GM10248 (cell line): ENCODE results near the gene AFAP1.

ENCODE experiments used
- CTCF ChIA-PET: fragments of 300-600 bp; sonication (Branson Sonifier 250); formaldehyde crosslinking; extraction: SDS; loops from one replicate; lab custom pipeline; 2021; ENCODE audit warnings: antibody characterized with exemption; lab: Yijun Ruan, JAX
- POLR2A ChIA-PET: fragments of 350-650 bp; sonication (Branson Sonifier 250); formaldehyde crosslinking; extraction: SDS; loops from one replicate; lab custom pipeline; 2020; ENCODE audit warnings: antibody characterized with exemption; lab: Yijun Ruan, JAX
- DNase-seq: peaks from one replicate; pipeline ENCODE4 v3.0.0; 2012; ENCODE audit errors: extremely low spot score
- TF ChIP-seq, protein P1 (sequence below): IDR thresholded peaks from 2 replicates; pipeline ENCODE4 v1.5.1; 2012; ENCODE audit warnings: mild to moderate bottlenecking, low read depth; ENCODE audit errors: extremely low read depth, missing control alignments, control extremely low read depth

AFAP1 gene

GRCh38 chr4:7900334-7900909 lies 39.2 kb downstream of the AFAP1 start:
- TF ChIP-seq, protein P1, sequence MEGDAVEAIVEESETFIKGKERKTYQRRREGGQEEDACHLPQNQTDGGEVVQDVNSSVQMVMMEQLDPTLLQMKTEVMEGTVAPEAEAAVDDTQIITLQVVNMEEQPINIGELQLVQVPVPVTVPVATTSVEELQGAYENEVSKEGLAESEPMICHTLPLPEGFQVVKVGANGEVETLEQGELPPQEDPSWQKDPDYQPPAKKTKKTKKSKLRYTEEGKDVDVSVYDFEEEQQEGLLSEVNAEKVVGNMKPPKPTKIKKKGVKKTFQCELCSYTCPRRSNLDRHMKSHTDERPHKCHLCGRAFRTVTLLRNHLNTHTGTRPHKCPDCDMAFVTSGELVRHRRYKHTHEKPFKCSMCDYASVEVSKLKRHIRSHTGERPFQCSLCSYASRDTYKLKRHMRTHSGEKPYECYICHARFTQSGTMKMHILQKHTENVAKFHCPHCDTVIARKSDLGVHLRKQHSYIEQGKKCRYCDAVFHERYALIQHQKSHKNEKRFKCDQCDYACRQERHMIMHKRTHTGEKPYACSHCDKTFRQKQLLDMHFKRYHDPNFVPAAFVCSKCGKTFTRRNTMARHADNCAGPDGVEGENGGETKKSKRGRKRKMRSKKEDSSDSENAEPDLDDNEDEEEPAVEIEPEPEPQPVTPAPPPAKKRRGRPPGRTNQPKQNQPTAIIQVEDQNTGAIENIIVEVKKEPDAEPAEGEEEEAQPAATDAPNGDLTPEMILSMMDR = no peak
- no peak for DNase-seq
- CTCF ChIA-PET = interaction anchor here (1.4 kb wide), 1 partner anchor 28 kb away, joined by 3 read pairs; no protein-coding TSS in a partner anchor
- POLR2A ChIA-PET = no interaction called here

GRCh38 chr4:7899184-7899869 lies 40.3 kb downstream of the AFAP1 start:
- DNase-seq = no peak
- TF ChIP-seq, protein P1 = no peak
- ChIA-PET POLR2A (no interaction called here), CTCF (no interaction called here)

DNA sequence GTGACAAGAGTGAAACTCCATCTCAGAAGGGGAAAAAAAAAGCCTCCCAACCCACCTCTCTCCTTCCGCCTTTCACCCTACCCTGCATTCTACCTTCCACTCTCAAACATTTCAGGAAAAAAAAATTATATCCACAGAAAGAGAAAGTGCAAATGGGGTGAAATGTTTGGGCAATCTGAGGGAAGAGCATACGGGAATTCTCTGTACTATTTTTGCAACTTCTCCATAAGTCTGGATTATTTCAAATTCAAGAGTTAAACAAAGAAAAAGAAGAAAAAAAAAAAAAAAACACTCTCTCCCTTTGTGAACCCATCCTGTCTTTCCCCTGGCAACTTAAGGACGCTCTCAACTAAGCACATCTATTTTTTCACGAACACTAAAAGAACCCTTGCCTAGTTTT lies 41.3 kb downstream of the AFAP1 start:
- POLR2A ChIA-PET = no interaction called here
- TF ChIP-seq, protein P1 = no peak
- no peak for DNase-seq
- CTCF ChIA-PET = no interaction called here

- no peak for DNase-seq
- ChIA-PET POLR2A (no interaction called here), CTCF (no interaction called here)
- TF ChIP-seq, protein P1 = no peak
Measured at GRCh38 chr4:7897811-7898210, 41.9 kb downstream of the AFAP1 start.

DNA sequence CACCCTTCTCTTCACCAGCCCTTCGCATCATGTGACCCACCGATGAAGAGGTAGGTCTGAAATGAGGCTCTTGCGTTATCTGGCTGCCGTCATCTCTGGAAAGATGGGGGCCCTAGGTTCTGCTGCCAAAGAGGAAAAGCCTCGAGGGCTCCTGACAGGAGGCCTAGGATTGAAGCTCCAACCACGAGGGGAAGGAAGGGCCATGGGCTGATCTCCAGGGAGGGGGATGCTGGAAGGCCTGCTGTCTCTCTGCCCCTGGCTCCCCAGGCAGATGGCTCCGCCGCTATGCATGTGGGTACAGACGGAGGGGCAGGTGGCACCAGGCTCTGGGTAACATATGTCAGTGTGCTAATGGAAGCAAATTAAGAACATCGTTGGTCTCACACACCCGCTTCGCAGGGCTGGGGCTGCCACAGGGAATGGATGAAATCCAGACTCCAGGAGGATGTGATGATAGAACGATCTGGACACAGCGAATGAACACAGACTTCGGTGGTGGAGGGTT lies 44.9 kb downstream of the AFAP1 start:
- ChIA-PET CTCF (no interaction called here), POLR2A (no interaction called here)
- DNase-seq = no peak
- TF ChIP-seq, protein P1 = no peak

GRCh38 chr4:7894098-7894676 lies 45.5 kb downstream of the AFAP1 start:
- CTCF ChIA-PET = no interaction called here
- TF ChIP-seq, protein P1 = no peak
- DNase-seq = no peak
- POLR2A ChIA-PET = interaction anchor here (0.6 kb wide), 1 partner anchor 542 kb away, joined by 3 read pairs; no protein-coding TSS in a partner anchor
